T-cell (primary cell): Measurements from ENCODE around the gene CYP26B1. TPM values are rescaled to one million over a fixed set of nuclear protein-coding genes. Genes with fewer than 3 reads are reported as not detected.

Experiments used
- ATAC-seq, 4 experiments: fragments of 200-7000 bp in 3 of 4; fragments of 150-1000 bp in 1 of 4; cut with Tn5 transposase; replicated peaks in 1 of 4; 1 replicate in 3 of 4; 2 replicates in 1 of 4; pipeline ENCODE4 v1.10.0; 2021; ENCODE audit warnings: moderate library complexity in 3 of 4, mild to moderate bottlenecking in 2 of 4, moderate number of reproducible peaks in 1 of 4
- CTCF ChIA-PET, 2 donors: fragments of 300-600 bp; sonication (Branson Sonifier 250); formaldehyde crosslinking; loops; one replicate each; lab custom pipeline; 2022; ENCODE audit warnings: antibody characterized with exemption in 2 of 2; lab: Charles Lee
- POLR2A ChIA-PET, 2 donors: fragments of 300-600 bp; sonication (Branson Sonifier 250); formaldehyde crosslinking; loops; one replicate each; lab custom pipeline; 2022; ENCODE audit warnings: antibody characterized with exemption in 2 of 2; lab: Charles Lee
- DNase-seq, 35 experiments: peaks; one replicate each; pipeline versions ENCODE4 v3.0.0 to v3.0.0-alpha.2; 2013 to 2023
- H3K27ac ChIP-seq: one replicate; pipeline ENCODE4 v1.5.1; 2013; ENCODE audit warnings: low read length
- H3K27me3 ChIP-seq, 2 experiments: replicated peaks in 1 of 2; 1 replicate in 1 of 2; 2 replicates in 1 of 2; pipeline versions ENCODE4 v1.6.1 to v1.7.0; 2013; ENCODE audit warnings: low read length in 1 of 2, mixed read lengths in 1 of 2; ENCODE audit not compliant: control insufficient read depth in 2 of 2, insufficient read depth in 2 of 2; ENCODE audit errors: extremely low read depth in 1 of 2
- H3K36me3 ChIP-seq, 2 donors: 1 replicate in 1 of 2; 2 replicates in 1 of 2; pipeline versions ENCODE4 v1.6.1 to v1.7.0; 2013; ENCODE audit warnings: low read length in 1 of 2; ENCODE audit not compliant: control insufficient read depth in 2 of 2, insufficient read depth in 1 of 2; ENCODE audit errors: extremely low read depth in 1 of 2
- H3K4me1 ChIP-seq, 2 experiments: 1 replicate in 1 of 2; 2 replicates in 1 of 2; pipeline versions ENCODE4 v1.6.1 to v1.7.0; 2013; ENCODE audit warnings: low read length in 2 of 2, mixed read lengths in 1 of 2; ENCODE audit not compliant: insufficient read depth in 2 of 2, control insufficient read depth in 1 of 2; ENCODE audit errors: extremely low read depth in 1 of 2
- H3K4me3 ChIP-seq, 2 donors: 1 replicate in 1 of 2; 2 replicates in 1 of 2; pipeline versions ENCODE4 v1.5.1 to v1.7.0; 2013; ENCODE audit warnings: mild to moderate bottlenecking in 2 of 2, low read length in 1 of 2, moderate library complexity in 1 of 2; ENCODE audit not compliant: control insufficient read depth in 1 of 2; ENCODE audit errors: extremely low read depth in 1 of 2
- H3K9me3 ChIP-seq: 2 replicates; pipeline ENCODE4 v1.7.0; 2013
- H3K27ac Mint-ChIP-seq, 2 donors: one replicate each; pipeline ENCODE4 v1.8.0; 2020 to 2021; ENCODE audit warnings: mild to moderate bottlenecking in 2 of 2, mixed read lengths in 2 of 2
- H3K27me3 Mint-ChIP-seq, 2 donors: one replicate each; pipeline ENCODE4 v1.8.0; 2021 to 2022; ENCODE audit warnings: mixed read lengths in 2 of 2
- H3K36me3 Mint-ChIP-seq: one replicate; pipeline ENCODE4 v1.8.0; 2021; ENCODE audit warnings: mixed read lengths
- H3K4me1 Mint-ChIP-seq, 3 donors: one replicate each; pipeline ENCODE4 v1.8.0; 2020 to 2022; ENCODE audit warnings: mixed read lengths in 3 of 3, mild to moderate bottlenecking in 1 of 3
- H3K4me3 Mint-ChIP-seq, 3 donors: one replicate each; pipeline ENCODE4 v1.8.0; 2020 to 2022; ENCODE audit warnings: mild to moderate bottlenecking in 3 of 3, mixed read lengths in 3 of 3, moderate library complexity in 3 of 3
- H3K9me3 Mint-ChIP-seq, 3 donors: one replicate each; pipeline ENCODE4 v1.8.0; 2020 to 2022; ENCODE audit warnings: mixed read lengths in 3 of 3
- WGBS: methylation state at CpG from one replicate; pipeline ENCODE4 v1.1.5; 2013; ENCODE audit warnings: missing lambda C conversion rate; ENCODE audit not compliant: insufficient coverage; 5-methylcytosine and 5-hydroxymethylcytosine counted together
- total RNA-seq, 35 experiments: library from RNA in 6 of 35; stranded (reverse) in 6 of 35; fragments of 120-200 nt in 1 of 35; gene quantifications; one replicate each; pipeline versions ENCODE4 v1.2.1 to v1.2.4 and lab custom pipeline; 2013 to 2026

The CYP26B1 gene
- total RNA-seq, 5 donors from 2014 or later (not counting 1 experiment from before 2014, with no cell fraction given), result 0.06 TPM; not detected in 4

DNA sequence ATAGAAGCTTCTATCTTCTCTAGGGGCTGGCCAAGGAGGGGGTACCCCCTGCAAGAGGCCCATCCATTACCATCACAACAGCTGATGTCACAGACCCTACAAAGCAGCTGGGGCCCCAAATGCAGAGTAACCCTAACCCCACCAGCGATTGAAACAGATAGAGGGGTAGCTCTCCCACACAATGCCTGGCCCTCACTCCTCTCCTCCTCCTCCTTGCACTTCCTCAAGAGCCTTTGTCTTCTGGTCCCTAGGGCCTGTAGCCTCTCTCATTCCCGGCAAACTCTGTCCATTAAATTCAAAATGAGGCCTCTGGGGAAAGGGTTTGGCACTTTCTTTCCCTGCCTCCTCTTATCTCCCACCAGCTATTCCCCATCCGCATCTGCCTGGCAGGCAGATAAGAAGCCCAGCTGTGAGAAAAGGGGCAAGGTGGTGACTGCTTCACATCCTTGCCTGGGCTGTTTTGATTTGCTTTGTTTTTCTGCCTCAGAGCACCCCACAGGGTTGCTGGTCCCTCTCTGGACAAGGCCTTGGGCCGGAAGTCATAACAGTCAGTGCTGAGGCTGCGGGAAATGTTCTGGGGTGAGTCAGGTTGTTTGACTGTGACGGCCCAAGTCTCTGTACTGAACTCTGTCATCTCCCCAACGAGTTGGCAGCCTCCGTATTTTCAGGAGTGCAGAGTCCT lies 26.1 kb upstream of the CYP26B1 start:
- ChIA-PET POLR2A (no interaction called here), CTCF (no interaction called here)
- no peaks in the 10 kb centered on the region for H3K4me1 ChIP-seq

DNA sequence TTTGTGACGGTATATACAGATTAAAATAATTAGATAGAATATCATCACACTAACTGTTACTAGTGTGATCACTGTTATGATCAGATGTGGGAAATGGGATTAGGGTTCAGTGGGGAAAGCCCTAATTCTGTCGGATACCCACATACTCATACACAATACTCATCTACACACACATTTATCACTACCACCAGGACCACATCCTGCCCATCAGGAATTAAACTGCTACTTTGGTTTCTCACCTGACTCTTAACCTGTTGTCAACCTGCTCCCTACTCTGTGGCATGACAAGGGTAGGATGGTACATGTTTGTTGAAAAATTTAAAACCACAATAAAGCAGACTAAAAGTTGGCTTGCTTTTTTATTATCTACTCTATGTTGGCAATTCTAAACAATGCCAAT lies 24.8 kb upstream of the CYP26B1 start:
- ATAC-seq (no peak), DNase-seq (no peak)
- ChIA-PET CTCF (no interaction called here), POLR2A (no interaction called here)
- Histone ChIP-seq H3K4me1 (no peaks in the 10 kb centered on the region), H3K36me3 (no peaks in the 10 kb centered on the region), H3K27me3 (no peaks in the 10 kb centered on the region), H3K4me3 (no peak overlapping the region), H3K9me3 (no peaks in the 10 kb centered on the region), H3K27ac (no peak overlapping the region)
- Mint-ChIP-seq H3K4me1 (no peaks in the 10 kb centered on the region), H3K9me3 (peaks cover 0 to 4% (median 0%) of the 10 kb centered on the region in 3 donors), H3K36me3 (peaks cover 22% of the 10 kb centered on the region), H3K4me3 (no peak overlapping the region), H3K27me3 (no peaks in the 10 kb centered on the region), H3K27ac (no peak overlapping the region)
- no CpG with 5 or more reads among the region's 2 CpGs for WGBS

More for the DNA sequence above, 26.1 kb upstream of the CYP26B1 start:
- peaks cover 35% of the 10 kb centered on the region for H3K36me3 Mint-ChIP-seq
- H3K4me1 Mint-ChIP-seq, result no peaks in the 10 kb centered on the region
- 77% methylated on average over 5 of the region's 8 CpGs for WGBS
- H3K27ac ChIP-seq, result no peak overlapping the region
- no peak overlapping the region for H3K4me3 ChIP-seq
- no peaks in the 10 kb centered on the region for H3K27me3 Mint-ChIP-seq
- H3K9me3 ChIP-seq, result no peaks in the 10 kb centered on the region
- no peak for ATAC-seq
- H3K9me3 Mint-ChIP-seq, result peaks cover 0 to 4% (median 0%) of the 10 kb centered on the region in 3 donors
- H3K27me3 ChIP-seq, result no peaks in the 10 kb centered on the region
- no peak overlapping the region for H3K4me3 Mint-ChIP-seq
- no peak for DNase-seq
- H3K36me3 ChIP-seq, result peaks cover 0 to 3% of the 10 kb centered on the region in 2 donors
- no peak overlapping the region for H3K27ac Mint-ChIP-seq

DNA sequence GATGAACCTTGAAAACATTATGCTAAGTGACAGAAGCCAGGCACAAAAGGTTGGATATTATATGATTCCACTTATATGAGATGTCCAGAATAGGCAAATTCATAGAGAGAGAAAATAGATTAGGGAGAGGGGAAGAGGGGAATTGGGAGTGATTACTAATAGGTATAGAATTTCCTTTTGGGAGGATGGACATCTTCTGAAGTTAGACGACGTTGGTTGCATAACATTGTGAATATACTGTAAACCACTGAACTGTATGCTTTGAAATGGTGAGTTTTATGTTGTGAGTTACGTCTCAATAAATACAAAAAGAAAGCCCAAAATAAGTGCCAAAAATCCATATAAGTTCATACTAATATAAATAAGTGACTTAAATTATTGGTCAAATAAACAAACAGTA lies 18.6 kb upstream of the CYP26B1 start:
- Histone ChIP-seq H3K27ac (no peak overlapping the region), H3K9me3 (no peaks in the 10 kb centered on the region), H3K4me1 (no peaks in the 10 kb centered on the region), H3K36me3 (no peaks in the 10 kb centered on the region), H3K4me3 (no peak overlapping the region), H3K27me3 (no peaks in the 10 kb centered on the region)
- DNase-seq, result no peak
- ChIA-PET CTCF (no interaction called here), POLR2A (no interaction called here)
- peaks cover 0 to 4% (median 0%) of the 10 kb centered on the region in 3 donors for H3K9me3 Mint-ChIP-seq
- H3K4me3 Mint-ChIP-seq, result no peak overlapping the region
- H3K4me1 Mint-ChIP-seq, result no peaks in the 10 kb centered on the region
- no CpG with 5 or more reads among the region's 3 CpGs for WGBS
- no peak for ATAC-seq
- H3K36me3 Mint-ChIP-seq, result no peaks in the 10 kb centered on the region
- peaks cover 7 to 9% of the 10 kb centered on the region in 2 donors for H3K27me3 Mint-ChIP-seq
- no peak overlapping the region for H3K27ac Mint-ChIP-seq

DNA sequence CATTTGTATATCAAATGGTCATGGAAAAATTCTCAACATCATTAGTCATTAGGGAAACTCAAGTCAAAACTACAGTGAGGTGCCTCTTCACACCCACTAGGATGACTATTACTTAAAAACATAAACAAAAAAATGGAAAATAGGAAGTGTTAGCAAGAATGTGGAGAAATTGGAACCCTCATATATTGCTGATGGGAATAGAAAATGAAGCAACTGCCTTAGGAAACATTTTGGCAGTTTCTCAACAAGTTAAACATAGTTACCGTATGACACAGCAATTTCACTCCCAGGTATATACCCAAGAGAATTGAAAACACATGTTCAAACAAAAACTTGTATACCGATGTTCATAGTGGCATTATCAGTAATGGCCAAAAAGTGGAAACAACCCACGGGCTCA lies 18.1 kb upstream of the CYP26B1 start:
- ChIA-PET POLR2A (no interaction called here), CTCF (no interaction called here)
- Histone ChIP-seq H3K4me1 (no peaks in the 10 kb centered on the region), H3K4me3 (no peak overlapping the region), H3K9me3 (no peaks in the 10 kb centered on the region), H3K27ac (no peak overlapping the region), H3K27me3 (no peaks in the 10 kb centered on the region), H3K36me3 (no peaks in the 10 kb centered on the region)
- DNase-seq (no peak), ATAC-seq (no peak)
- no CpG with 5 or more reads among the region's 3 CpGs for WGBS
- no peak overlapping the region for H3K4me3 Mint-ChIP-seq
- H3K36me3 Mint-ChIP-seq, result no peaks in the 10 kb centered on the region
- H3K27me3 Mint-ChIP-seq, result peaks cover 7 to 9% of the 10 kb centered on the region in 2 donors
- H3K4me1 Mint-ChIP-seq, result no peaks in the 10 kb centered on the region
- peaks cover 0 to 4% (median 0%) of the 10 kb centered on the region in 3 donors for H3K9me3 Mint-ChIP-seq
- no peak overlapping the region for H3K27ac Mint-ChIP-seq

DNA sequence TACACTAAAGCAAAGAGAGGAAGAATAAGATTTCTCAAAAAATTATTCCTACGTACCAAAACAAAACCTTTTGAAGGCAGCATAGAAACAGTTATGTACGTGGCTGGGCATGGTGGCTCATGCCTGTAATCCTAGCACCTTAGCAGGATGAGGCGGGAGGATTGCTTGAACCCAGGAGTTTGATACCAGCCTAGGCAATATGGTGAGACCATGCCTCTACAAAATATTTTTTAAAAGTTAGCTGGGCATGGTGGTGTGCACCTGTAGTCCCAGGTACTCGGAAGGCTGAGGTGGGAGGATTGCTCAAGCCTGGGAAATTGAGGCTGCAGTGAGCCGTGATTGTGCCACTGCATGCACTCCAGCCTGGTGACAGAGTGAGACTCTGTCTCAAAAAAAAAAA lies 14.9 kb upstream of the CYP26B1 start:
- DNase-seq (no peak), ATAC-seq (no peak)
- no peak overlapping the region for H3K4me3 ChIP-seq
- H3K36me3 Mint-ChIP-seq, result no peaks in the 10 kb centered on the region
- CTCF ChIA-PET, result interaction anchor here in 1 of 2 donors (0.7 kb wide), 1 partner anchor 628 kb away, joined by 4 read pairs; no protein-coding TSS in a partner anchor
- no peak overlapping the region for H3K4me3 Mint-ChIP-seq
- peaks cover 17 to 26% of the 10 kb centered on the region in 2 donors for H3K27me3 Mint-ChIP-seq
- H3K27ac ChIP-seq, result no peak overlapping the region
- POLR2A ChIA-PET, result no interaction called here
- H3K9me3 ChIP-seq, result no peaks in the 10 kb centered on the region
- H3K4me1 ChIP-seq, result no peaks in the 10 kb centered on the region
- peaks cover 0 to 19% of the 10 kb centered on the region in 2 experiments for H3K27me3 ChIP-seq
- H3K9me3 Mint-ChIP-seq, result no peaks in the 10 kb centered on the region
- no peaks in the 10 kb centered on the region for H3K36me3 ChIP-seq
- WGBS, result 50% methylated on average over 2 of the region's 5 CpGs
- H3K4me1 Mint-ChIP-seq, result no peaks in the 10 kb centered on the region
- no peak overlapping the region for H3K27ac Mint-ChIP-seq

DNA sequence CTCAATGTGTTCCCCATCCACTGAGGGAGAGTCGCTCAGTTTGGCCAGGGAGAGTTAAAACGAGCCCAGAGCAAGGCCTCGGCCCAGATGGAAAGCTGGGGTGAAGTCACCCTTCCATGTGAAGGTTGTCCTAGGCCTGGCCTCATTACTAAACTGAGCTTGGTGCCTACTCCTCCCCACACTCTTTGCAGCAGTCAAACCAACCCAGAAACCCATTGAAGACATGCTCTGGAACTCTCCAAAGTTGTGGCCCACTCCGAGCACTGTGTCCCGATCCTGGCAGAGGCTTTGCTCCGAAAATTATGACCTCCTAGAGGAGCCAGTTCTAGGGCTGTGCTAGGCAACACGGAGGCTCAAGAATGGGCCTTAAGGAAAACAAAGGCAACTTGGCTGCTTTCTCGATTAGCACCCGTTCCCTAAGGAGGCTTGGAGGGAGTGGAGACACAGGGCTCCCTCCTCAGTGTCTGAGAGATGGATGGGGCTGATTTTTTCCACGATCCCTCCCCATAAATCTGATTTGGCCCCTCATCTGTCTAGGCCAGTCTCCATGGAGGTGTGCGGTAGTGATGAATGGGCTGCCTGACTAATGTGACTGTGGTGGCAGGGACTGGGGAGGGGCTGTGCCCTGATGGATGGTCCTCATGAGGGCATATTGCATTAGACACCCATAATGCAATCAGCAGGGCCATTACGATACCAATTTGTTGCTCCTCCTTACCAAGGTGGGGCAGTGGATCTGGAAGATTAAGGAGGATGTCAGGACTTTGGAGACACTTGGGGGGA lies 11.7 kb upstream of the CYP26B1 start:
- H3K27ac Mint-ChIP-seq, result no peak overlapping the region

More for the DNA sequence above, 11.7 kb upstream of the CYP26B1 start:
- DNase-seq, result no peak
- Histone ChIP-seq H3K9me3 (no peaks in the 10 kb centered on the region), H3K27ac (no peak overlapping the region), H3K4me3 (no peak overlapping the region), H3K4me1 (no peaks in the 10 kb centered on the region), H3K36me3 (no peaks in the 10 kb centered on the region), H3K27me3 (peaks cover 0 to 36% of the 10 kb centered on the region in 2 experiments)
- Mint-ChIP-seq H3K4me1 (no peaks in the 10 kb centered on the region), H3K27me3 (peaks cover 27 to 43% of the 10 kb centered on the region in 2 donors), H3K36me3 (no peaks in the 10 kb centered on the region), H3K9me3 (no peaks in the 10 kb centered on the region), H3K4me3 (no peak overlapping the region)
- CTCF ChIA-PET, result no interaction called here
- WGBS, result 76% methylated on average over 9 of the region's 12 CpGs
- ATAC-seq, result no peak
- POLR2A ChIA-PET, result no interaction called here
